H1 (cell line): Measurements from ENCODE around the gene HOXD4. TPM values are rescaled to one million over a fixed set of nuclear protein-coding genes. Genes with fewer than 3 reads are reported as not detected.

ENCODE experiments used
- CBX8 ChIP-seq: fragments of 300-800, 300-1000 bp; sonication (generic); IDR thresholded peaks from 2 replicates; pipeline ENCODE4 v1.7.1; 2016; ENCODE audit warnings: low read depth, low read length, borderline replicate concordance
- EGR1 ChIP-seq: IDR thresholded peaks from 2 replicates; pipeline ENCODE4 v1.6.1; 2011; ENCODE audit warnings: low read depth, low read length, borderline replicate concordance
- EP300 ChIP-seq, 2 experiments: IDR thresholded peaks; 1 replicate in 1 of 2; 2 replicates in 1 of 2; pipeline ENCODE4 v1.6.1; 2011 to 2012; ENCODE audit warnings: low read depth in 2 of 2, low read length in 2 of 2, mild to moderate bottlenecking in 2 of 2, borderline replicate concordance in 1 of 2, inconsistent platforms in 1 of 2, moderate library complexity in 1 of 2
- PHF8 ChIP-seq: fragments of 200-600 bp; sonication (generic); conservative IDR thresholded peaks from 2 replicates; pipeline ENCODE4 v1.7.1; 2012; ENCODE audit warnings: low read depth, mild to moderate bottlenecking, inconsistent platforms, low read length, moderate library complexity
- RAD21 ChIP-seq, 2 experiments: IDR thresholded peaks in 1 of 2; conservative IDR thresholded peaks in 1 of 2; 2 replicates each; pipeline ENCODE4 v1.6.1; 2011; ENCODE audit warnings: low read depth in 2 of 2, low read length in 2 of 2, improper control_type of control experiment in 1 of 2, inconsistent platforms in 1 of 2, mild to moderate bottlenecking in 1 of 2, moderate library complexity in 1 of 2
- RFX5 ChIP-seq: IDR thresholded peaks from 2 replicates; pipeline ENCODE4 v1.6.1; 2011; ENCODE audit warnings: low read depth, low read length, improper control_type of control experiment, borderline replicate concordance
- SIN3A ChIP-seq, 2 experiments: IDR thresholded peaks in 1 of 2; conservative IDR thresholded peaks in 1 of 2; 2 replicates each; pipeline ENCODE4 v1.6.1; 2011 to 2012; ENCODE audit warnings: low read length in 2 of 2, improper control_type of control experiment in 1 of 2, low read depth in 1 of 2, mild to moderate bottlenecking in 1 of 2
- polyA plus RNA-seq, 7 experiments: library from polyadenylated mRNA; depleted of rRNA in 3 of 7; stranded (reverse) in 5 of 7; unstranded in 2 of 7; fragments of >200 nt in 5 of 7; fragments of 200-250 nt in 2 of 7; gene quantifications; 1 replicate in 5 of 7; 2 replicates in 1 of 7; 4 replicates in 1 of 7; pipeline versions ENCODE4 v1.2.1 to v1.2.3, GENCODE V29; 2011 to 2013; ENCODE audit warnings: missing spikeins in 2 of 7, mixed read lengths in 2 of 7
- total RNA-seq: library from RNA; stranded (reverse); fragmentation: NEBNext Ultra II Directional; extraction: Animal tissue kit (Norgen Biotek cat#: 25700); gene quantifications from 2 replicates; pipeline ENCODE4 v1.2.1, GENCODE V29; 2021
- TF ChIP-seq, protein P1 (sequence below): IDR thresholded peaks from 2 replicates; pipeline ENCODE4 v1.6.1; 2011; ENCODE audit warnings: low read length, improper control_type of control experiment

Gene HOXD4
- total and polyA plus RNA-seq, 2 of the 8 experiments (the other 6 are each of a cell fraction or from before 2014, with no cell fraction given), result not detected

DNA sequence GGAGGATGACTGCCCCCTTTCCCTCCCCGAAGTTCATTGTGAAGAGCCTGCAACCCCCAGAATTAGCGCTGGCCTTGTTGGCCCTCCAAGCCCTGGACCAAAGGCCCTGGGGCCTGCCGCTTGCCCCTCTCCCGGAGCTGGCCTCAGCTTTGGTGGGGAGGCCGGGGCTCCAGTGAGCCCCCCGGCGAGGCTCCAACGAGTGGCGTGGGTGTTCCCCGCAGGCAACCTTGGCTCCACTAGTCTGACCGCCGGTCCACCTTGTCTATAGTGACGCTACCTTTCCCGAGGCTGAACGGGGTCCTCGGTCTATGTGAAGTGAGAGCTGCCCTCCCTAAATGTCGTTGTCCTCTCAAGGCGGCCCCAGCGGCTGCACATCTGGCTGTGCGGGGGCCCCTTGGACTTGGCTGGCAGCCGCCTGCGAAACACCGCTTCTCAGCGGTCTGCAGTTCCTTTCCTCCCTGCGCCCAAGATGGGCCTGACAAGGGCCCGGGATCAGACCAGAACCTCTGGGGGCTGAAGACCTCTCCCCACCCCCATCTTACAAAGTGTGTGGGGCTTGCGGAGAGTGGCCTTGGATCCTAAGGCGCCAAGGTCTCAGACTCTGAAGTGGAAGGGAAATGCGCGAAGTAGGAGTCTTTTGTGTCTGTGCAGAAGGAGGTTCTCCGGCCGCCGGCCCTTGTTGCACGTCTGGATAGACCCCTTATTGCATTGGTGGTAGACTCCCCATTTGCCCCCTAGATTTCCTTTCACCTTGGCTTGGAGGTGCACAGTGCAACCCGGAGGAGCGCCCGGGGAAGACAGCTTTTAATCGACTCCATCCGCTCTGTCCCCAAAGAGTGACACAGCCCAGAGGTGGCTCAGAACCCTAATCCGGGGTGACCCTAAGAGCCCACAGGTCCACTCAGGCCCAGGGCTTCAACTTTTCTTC is 38.7 kb upstream of the HOXD4 start (continued):
- no peak for TF ChIP-seq PHF8
- no peak for TF ChIP-seq EP300 (IDR thresholded peaks at IDR 0.05; ENCODE audit: borderline replicate concordance in 1 of 2, low read depth in 2 of 2, low read length in 2 of 2)
- no peak for TF ChIP-seq RAD21 (IDR thresholded peaks at IDR 0.05 in 1 of 2, conservative IDR thresholded peaks at IDR 0.05 in 1 of 2; ENCODE audit: low read depth in 2 of 2, low read length in 2 of 2)
- TF ChIP-seq, protein P1, sequence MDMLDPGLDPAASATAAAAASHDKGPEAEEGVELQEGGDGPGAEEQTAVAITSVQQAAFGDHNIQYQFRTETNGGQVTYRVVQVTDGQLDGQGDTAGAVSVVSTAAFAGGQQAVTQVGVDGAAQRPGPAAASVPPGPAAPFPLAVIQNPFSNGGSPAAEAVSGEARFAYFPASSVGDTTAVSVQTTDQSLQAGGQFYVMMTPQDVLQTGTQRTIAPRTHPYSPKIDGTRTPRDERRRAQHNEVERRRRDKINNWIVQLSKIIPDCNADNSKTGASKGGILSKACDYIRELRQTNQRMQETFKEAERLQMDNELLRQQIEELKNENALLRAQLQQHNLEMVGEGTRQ, result no peak
- no peak for TF ChIP-seq EGR1
- TF ChIP-seq SIN3A (conservative IDR thresholded peaks at IDR 0.05 in 1 of 2, IDR thresholded peaks at IDR 0.05 in 1 of 2; ENCODE audit: low read depth in 1 of 2, low read length in 2 of 2), result no peak
- TF ChIP-seq CBX8, result peak; percentile 6; the same call in 1 of the 2 replicates
- TF ChIP-seq RFX5, result no peak
